GDM1 (cell line): ENCODE results near the gene ACOT11.
"Not testable (repeated sequence)": the region's sequence is repeated elsewhere in the genome, so short reads cannot be mapped to it uniquely, and the experiment has no call there.

Experiments used
- DNase-seq: peaks from one replicate; lab custom pipeline; 2025; lab: John Stamatoyannopoulos, UW

Gene ACOT11

GRCh38 chr1:54547601-54548388 is at the start of gene ACOT11:
Gene ACOT11, plus strand, starts transcription at chr1:54548228. Its CDS starts 82 bp downstream, at chr1:54548310.
- peak; percentile 28 for DNase-seq

GRCh38 chr1:54498383-54499096 is 49.5 kb upstream of the ACOT11 start:
- no peak for DNase-seq

GRCh38 chr1:54499097-54499359 is 49.0 kb upstream of the ACOT11 start:
- DNase-seq = no peak

GRCh38 chr1:54499360-54500106 is 48.5 kb upstream of the ACOT11 start:
- no peak for DNase-seq

GRCh38 chr1:54500107-54500431 is 48.0 kb upstream of the ACOT11 start:
- DNase-seq = no peak

- no peak for DNase-seq
These were observed 46.2 kb upstream of the ACOT11 start for GRCh38 chr1:54501849-54502248.

GRCh38 chr1:54502342-54502741 is 45.7 kb upstream of the ACOT11 start:
- no peak for DNase-seq

GRCh38 chr1:54506594-54506993 is 41.4 kb upstream of the ACOT11 start:
- DNase-seq = peak; percentile 32

GRCh38 chr1:54507033-54507870 is 40.8 kb upstream of the ACOT11 start:
- DNase-seq = no peak

GRCh38 chr1:54510715-54511270 is 37.2 kb upstream of the ACOT11 start:
- no peak for DNase-seq

GRCh38 chr1:54513921-54514580 is 34.0 kb upstream of the ACOT11 start:
- not testable (repeated sequence) for DNase-seq

GRCh38 chr1:54516249-54516920 is 31.6 kb upstream of the ACOT11 start:
- no peak for DNase-seq

GRCh38 chr1:54517496-54517895 is 30.5 kb upstream of the ACOT11 start:
- DNase-seq = no peak

GRCh38 chr1:54518489-54518888 is 29.5 kb upstream of the ACOT11 start:
- no peak for DNase-seq

GRCh38 chr1:54519709-54520108 is 28.3 kb upstream of the ACOT11 start:
- DNase-seq = no peak

- no peak for DNase-seq
These were observed 27.3 kb upstream of the ACOT11 start for GRCh38 chr1:54520631-54521321.

GRCh38 chr1:54526565-54526964 is 21.5 kb upstream of the ACOT11 start:
- DNase-seq = not testable (repeated sequence)

GRCh38 chr1:54528613-54529012 is 19.4 kb upstream of the ACOT11 start:
- no peak for DNase-seq

- no peak for DNase-seq
These were observed 16.0 kb upstream of the ACOT11 start for GRCh38 chr1:54532033-54532432.

- DNase-seq = not testable (repeated sequence)
These were observed 11.4 kb upstream of the ACOT11 start for GRCh38 chr1:54536656-54537055.
